HepG2 (cell line): ENCODE measurements around the gene TCF3. TPM values are rescaled to one million over a fixed set of nuclear protein-coding genes. Genes with fewer than 3 reads are reported as not detected.

ENCODE experiments used
- ATAC-seq: fragments of 200-7000 bp; cut with Tn5 transposase; 3 replicates; pipeline ENCODE4 v1.9.1; 2020; ENCODE audit warnings: mild to moderate bottlenecking, moderate library complexity
- BruUV-seq: library from RNA; stranded (reverse); fragments of 400-500 nt; replicated peaks from 2 replicates; lab custom pipeline; 2021; lab: Mats Ljungman, UMichigan
- CTCF ChIA-PET: fragments of 300-600 bp; formaldehyde crosslinking; extraction: SDS; loops from one replicate; lab custom pipeline; 2021; ENCODE audit warnings: low total read pairs, inconsistent platforms, low intra/inter-chr PET ratio; lab: Yijun Ruan, JAX
- POLR2A ChIA-PET: fragments of 350-600 bp; sonication (Branson Sonifier 250); formaldehyde crosslinking; loops from one replicate; lab custom pipeline; 2020; ENCODE audit warnings: antibody characterized with exemption, inconsistent platforms; lab: Yijun Ruan, JAX
- DNase-seq: peaks from one replicate; pipeline ENCODE4 v3.0.0-alpha.2; 2015; ENCODE audit warnings: low spot score
- FAIRE-seq: peaks from 3 replicates; lab custom pipeline; 2011; peaks lifted over from hg19 to GRCh38; lab: Jason Lieb, UNC
- H2AFZ ChIP-seq: one replicate; pipeline ENCODE4 v1.6.1; 2011; ENCODE audit warnings: low read length, inconsistent platforms
- H3K27ac ChIP-seq: fragments of 300-600 bp; 3 replicates; pipeline ENCODE4 v1.8.0; 2011; ENCODE audit warnings: mixed run types, mild to moderate bottlenecking, mixed read lengths, low read length, inconsistent platforms; ENCODE audit not compliant: insufficient read depth; ENCODE audit errors: extremely low read length
- H3K27me3 ChIP-seq, 2 experiments: fragments of 200-600 bp in 1 of 2; 2 replicates in 1 of 2; 3 replicates in 1 of 2; pipeline versions ENCODE4 v1.6.0 to v1.8.0; 2011; ENCODE audit warnings: low read length in 2 of 2, mild to moderate bottlenecking in 2 of 2, moderate library complexity in 2 of 2, inconsistent platforms in 1 of 2; ENCODE audit not compliant: insufficient read depth in 2 of 2, control insufficient read depth in 1 of 2
- H3K36me3 ChIP-seq, 2 experiments: fragments of 200-600 bp in 1 of 2; replicated peaks in 1 of 2; 2 replicates in 1 of 2; 3 replicates in 1 of 2; pipeline versions ENCODE4 v1.5.1 to v1.8.0; 2011; ENCODE audit warnings: low read length in 2 of 2, inconsistent platforms in 1 of 2; ENCODE audit not compliant: insufficient read depth in 2 of 2, control insufficient read depth in 1 of 2
- H3K4me1 ChIP-seq: 2 replicates; pipeline ENCODE4 v1.5.1; 2012; ENCODE audit warnings: low read length, inconsistent platforms; ENCODE audit not compliant: insufficient read depth
- H3K4me2 ChIP-seq: 2 replicates; pipeline ENCODE4 v1.6.0; 2011; ENCODE audit warnings: low read depth, low read length, inconsistent platforms
- H3K4me3 ChIP-seq, 3 experiments: fragments of 200-600 bp in 1 of 3; sonication (generic), shearing (Covaris generic) in 1 of 3; replicated peaks in 1 of 3; 2 replicates each; pipeline ENCODE4 v1.5.1; 2011 to 2016; ENCODE audit warnings: low read length in 3 of 3, inconsistent platforms in 2 of 3, low read depth in 2 of 3, mild to moderate bottlenecking in 2 of 3, control low read depth in 1 of 3, mixed read lengths in 1 of 3; ENCODE audit not compliant: insufficient read depth in 1 of 3
- H3K79me2 ChIP-seq: one replicate; pipeline ENCODE4 v1.6.1; 2011; ENCODE audit warnings: low read length, inconsistent platforms; ENCODE audit not compliant: insufficient read depth
- H3K9ac ChIP-seq: 2 replicates; pipeline ENCODE4 v1.6.0; 2011; ENCODE audit warnings: mild to moderate bottlenecking, low read depth, low read length, inconsistent platforms; ENCODE audit not compliant: insufficient read depth
- H3K9me3 ChIP-seq: 2 replicates; pipeline ENCODE4 v1.5.1; 2012; ENCODE audit warnings: mild to moderate bottlenecking, low read length
- H4K20me1 ChIP-seq: 2 replicates; pipeline ENCODE4 v1.6.0; 2011; ENCODE audit warnings: inconsistent platforms, mild to moderate bottlenecking, low read length, moderate library complexity; ENCODE audit not compliant: insufficient read depth
- AGO2 ChIP-seq: fragments of 200-400 bp; formaldehyde crosslinking; optimal IDR thresholded peaks from 2 replicates; pipeline ENCODE3; 2017; ENCODE audit warnings: mild to moderate bottlenecking, low read depth, low read length, moderate library complexity
- PCBP2 ChIP-seq: fragments of 200-400 bp; formaldehyde crosslinking; optimal IDR thresholded peaks from 2 replicates; pipeline ENCODE3; 2018; ENCODE audit warnings: low read length, low read depth; ENCODE audit not compliant: poor library complexity, severe bottlenecking
- RBFOX2 ChIP-seq: fragments of 200-400 bp; formaldehyde crosslinking; IDR thresholded peaks from 2 replicates; pipeline ENCODE4 v1.6.1; 2017; ENCODE audit warnings: low read depth, mild to moderate bottlenecking, low read length
- ZNF329 ChIP-seq: sonication (generic); formaldehyde crosslinking; IDR thresholded peaks from 2 replicates; pipeline ENCODE4 v1.9.0; 2021; ENCODE audit warnings: low read depth, mild to moderate bottlenecking, missing genetic modification reagents
- WGBS: methylation state at CpG from one replicate; pipeline ENCODE4 v1.1.6; 2017; ENCODE audit warnings: low lambda C conversion rate; 5-methylcytosine and 5-hydroxymethylcytosine counted together
- in situ Hi-C: cut with HindIII; loops from 2 replicates; pipeline ENCODE4 v1.10.0; 2017; ENCODE audit warnings: low pct_unique_long_range_greater_than_20kb; ENCODE audit not compliant: extremely low pct_ligation_motif_present
- intact Hi-C: fragments of 100-400 bp; cut with micrococcal nuclease; formaldehyde crosslinking; loops from one replicate; pipeline ENCODE4 v1.10.0; 2022; ENCODE audit not compliant: unreplicated experiment
- polyA plus RNA-seq, 8 experiments: library from polyadenylated mRNA; depleted of rRNA in 3 of 8; stranded (reverse) in 7 of 8; unstranded in 1 of 8; fragments of >200 nt; fragmentation: Illumina TruSeq in 4 of 8; extraction: Trizol in 4 of 8; gene quantifications; 2 replicates each; pipeline versions ENCODE4 v1.2.1 to v1.2.3, GENCODE V29; 2011 to 2016; ENCODE audit warnings: low read depth in 4 of 8, missing spikeins in 1 of 8, mixed read lengths in 1 of 8; ENCODE audit not compliant: insufficient read depth in 1 of 8
- total RNA-seq, 5 experiments: library from RNA; depleted of rRNA; stranded (reverse); fragments of >200 nt; fragmentation: Illumina TruSeq; extraction: Trizol; gene quantifications; 2 replicates each; pipeline ENCODE4 v1.2.3, GENCODE V29; 2016; ENCODE audit warnings: low read depth in 1 of 5
- TF ChIP-seq, protein P1 (sequence below): sonication (generic); formaldehyde crosslinking; IDR thresholded peaks from 2 replicates; pipeline ENCODE4 v1.4.0; 2020; ENCODE audit warnings: missing genetic modification reagents
- TF ChIP-seq, protein P2 (sequence below): IDR thresholded peaks from 2 replicates; pipeline ENCODE4 v1.6.1; 2016; ENCODE audit warnings: control low read depth

Gene TCF3
- total and polyA plus RNA-seq, 2 of the 13 experiments (the other 11 are each of a cell fraction or from before 2014, with no cell fraction given) = 51.4 to 53.2 TPM

DNA sequence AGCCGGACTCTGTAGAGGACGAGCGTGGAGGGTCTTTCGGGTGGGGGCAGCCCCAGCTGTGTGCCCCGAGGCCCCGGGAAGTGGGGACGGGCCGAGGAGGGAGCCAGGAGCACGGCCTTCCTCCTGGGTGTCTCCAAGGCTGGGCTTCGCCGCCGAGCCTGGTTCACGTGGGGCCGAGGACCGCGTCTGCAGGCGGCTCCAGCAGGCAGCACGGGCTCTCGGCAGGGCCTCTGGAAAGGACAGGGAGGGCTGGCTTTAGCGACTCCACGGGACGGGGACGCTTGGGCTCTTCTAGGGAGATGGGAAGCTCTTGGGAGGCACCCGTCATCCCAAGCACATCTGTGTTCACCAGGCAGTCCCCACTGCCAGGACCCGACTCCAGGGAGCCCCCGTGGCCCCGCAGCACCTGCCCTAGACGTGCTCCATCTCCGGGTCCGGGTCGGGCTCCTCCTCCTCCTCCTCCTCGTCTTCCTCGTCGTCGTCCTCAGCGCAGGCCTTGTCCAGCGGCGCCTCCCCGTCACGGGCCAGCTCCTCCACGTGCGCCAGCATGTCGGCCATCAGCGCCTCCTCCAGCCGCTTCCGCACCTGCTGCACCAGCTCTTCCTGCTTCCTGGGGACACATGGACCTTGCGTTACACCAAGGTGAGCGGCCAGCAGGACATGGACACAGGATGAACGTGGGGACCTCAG lies 74.3 kb downstream of the TCF3 start:
- WGBS = 96% methylated on average over 33 of the region's 49 CpGs

DNA sequence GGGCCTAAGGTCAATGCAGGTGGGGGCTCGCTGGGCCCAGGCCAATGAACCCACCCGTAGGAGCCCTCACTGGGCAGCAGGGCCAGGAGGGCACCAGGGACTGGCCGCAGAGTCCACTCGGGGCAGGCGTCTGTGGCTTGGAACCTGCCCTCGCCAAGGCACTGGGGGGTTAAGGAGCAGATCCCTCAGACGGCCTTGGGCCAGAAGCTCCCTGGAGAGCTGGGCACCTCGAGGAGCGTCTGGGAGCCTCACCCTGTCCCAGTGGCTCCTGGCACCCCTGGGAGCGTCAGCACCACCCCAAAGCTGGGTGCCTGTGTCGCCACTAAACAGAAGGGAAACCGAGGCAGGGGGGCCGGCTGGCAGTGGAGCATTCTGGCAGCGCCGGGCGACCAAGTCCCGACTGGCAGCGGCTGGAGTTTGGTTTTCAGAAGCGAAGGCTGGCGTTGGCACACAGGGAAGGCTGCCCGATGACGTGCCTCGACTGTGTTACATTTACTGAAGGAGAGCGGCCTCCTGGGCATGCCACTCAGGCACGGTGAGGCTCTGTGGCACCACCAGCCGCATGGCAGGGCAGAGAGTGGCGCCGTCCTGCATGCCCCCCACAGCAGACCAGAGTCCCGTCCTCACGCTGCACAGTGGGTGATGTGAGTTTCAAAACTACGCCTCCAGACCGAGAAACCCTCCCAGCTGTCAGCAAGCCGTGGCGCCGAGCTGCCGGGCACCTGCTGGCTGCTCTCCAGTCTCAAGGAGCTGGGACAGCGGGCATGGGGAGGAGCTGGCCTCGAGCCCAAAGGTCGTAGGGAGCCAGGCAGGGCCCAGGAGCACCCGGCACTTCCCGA lies 75.1 kb downstream of the TCF3 start:
- WGBS = 98% methylated on average over 19 of the region's 41 CpGs
- no peak for ATAC-seq
- ChIA-PET CTCF (no interaction called here), POLR2A (interaction anchor here (1.0 kb wide), 1 partner anchor 14 kb away, joined by 3 read pairs; no protein-coding TSS in a partner anchor)
- DNase-seq = no peak
- no peak overlapping the region for H2AFZ ChIP-seq
- H3K79me2 ChIP-seq = no peaks in the 10 kb centered on the region
- FAIRE-seq = no peak
- no peak overlapping the region for H3K27ac ChIP-seq
- no peaks in the 10 kb centered on the region for H3K9me3 ChIP-seq
- H3K4me3 ChIP-seq = no peak overlapping the region
- peaks cover 9 to 35% of the 10 kb centered on the region in 2 experiments; a peak in 4 of 5 replicates for H3K36me3 ChIP-seq
- H3K4me1 ChIP-seq = peaks cover 17% of the 10 kb centered on the region
- no peaks in the 10 kb centered on the region for H3K27me3 ChIP-seq
- 0 out of 2 replicates have a peak, but pooled peaks cover 2% of the 10 kb centered on the region for H4K20me1 ChIP-seq
- in situ Hi-C loops (no loop called here), intact Hi-C loops (no loop called here)
- no peak overlapping the region for H3K4me2 ChIP-seq
- no TSS peak for BruUV-seq
- H3K9ac ChIP-seq = no peak overlapping the region
- TF ChIP-seq PCBP2 (no peak), AGO2 (peak; percentile 3), ZNF329 (CRISPR knock-in tag) (no peak)
- TF ChIP-seq, protein P1, sequence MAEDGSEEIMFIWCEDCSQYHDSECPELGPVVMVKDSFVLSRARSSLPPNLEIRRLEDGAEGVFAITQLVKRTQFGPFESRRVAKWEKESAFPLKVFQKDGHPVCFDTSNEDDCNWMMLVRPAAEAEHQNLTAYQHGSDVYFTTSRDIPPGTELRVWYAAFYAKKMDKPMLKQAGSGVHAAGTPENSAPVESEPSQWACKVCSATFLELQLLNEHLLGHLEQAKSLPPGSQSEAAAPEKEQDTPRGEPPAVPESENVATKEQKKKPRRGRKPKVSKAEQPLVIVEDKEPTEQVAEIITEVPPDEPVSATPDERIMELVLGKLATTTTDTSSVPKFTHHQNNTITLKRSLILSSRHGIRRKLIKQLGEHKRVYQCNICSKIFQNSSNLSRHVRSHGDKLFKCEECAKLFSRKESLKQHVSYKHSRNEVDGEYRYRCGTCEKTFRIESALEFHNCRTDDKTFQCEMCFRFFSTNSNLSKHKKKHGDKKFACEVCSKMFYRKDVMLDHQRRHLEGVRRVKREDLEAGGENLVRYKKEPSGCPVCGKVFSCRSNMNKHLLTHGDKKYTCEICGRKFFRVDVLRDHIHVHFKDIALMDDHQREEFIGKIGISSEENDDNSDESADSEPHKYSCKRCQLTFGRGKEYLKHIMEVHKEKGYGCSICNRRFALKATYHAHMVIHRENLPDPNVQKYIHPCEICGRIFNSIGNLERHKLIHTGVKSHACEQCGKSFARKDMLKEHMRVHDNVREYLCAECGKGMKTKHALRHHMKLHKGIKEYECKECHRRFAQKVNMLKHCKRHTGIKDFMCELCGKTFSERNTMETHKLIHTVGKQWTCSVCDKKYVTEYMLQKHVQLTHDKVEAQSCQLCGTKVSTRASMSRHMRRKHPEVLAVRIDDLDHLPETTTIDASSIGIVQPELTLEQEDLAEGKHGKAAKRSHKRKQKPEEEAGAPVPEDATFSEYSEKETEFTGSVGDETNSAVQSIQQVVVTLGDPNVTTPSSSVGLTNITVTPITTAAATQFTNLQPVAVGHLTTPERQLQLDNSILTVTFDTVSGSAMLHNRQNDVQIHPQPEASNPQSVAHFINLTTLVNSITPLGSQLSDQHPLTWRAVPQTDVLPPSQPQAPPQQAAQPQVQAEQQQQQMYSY = no peak

More for the DNA sequence above, 74.3 kb downstream of the TCF3 start:
- H3K4me3 ChIP-seq = no peak overlapping the region
- no peaks in the 10 kb centered on the region for H3K9me3 ChIP-seq
- 0 out of 2 replicates have a peak, but pooled peaks cover 2% of the 10 kb centered on the region for H4K20me1 ChIP-seq
- FAIRE-seq (no peak), ATAC-seq (no peak)
- TSS peak; percentile 41 for BruUV-seq
- in situ Hi-C loops (no loop called here), intact Hi-C loops (no loop called here)
- no peaks in the 10 kb centered on the region for H3K27me3 ChIP-seq
- CTCF ChIA-PET = no interaction called here
- no peak overlapping the region for H2AFZ ChIP-seq
- no peak overlapping the region for H3K27ac ChIP-seq
- peaks cover 12% of the 10 kb centered on the region for H3K4me1 ChIP-seq
- peak; percentile 3 for TF ChIP-seq AGO2
- peak; percentile 59 for TF ChIP-seq RBFOX2
- TF ChIP-seq, protein P2, sequence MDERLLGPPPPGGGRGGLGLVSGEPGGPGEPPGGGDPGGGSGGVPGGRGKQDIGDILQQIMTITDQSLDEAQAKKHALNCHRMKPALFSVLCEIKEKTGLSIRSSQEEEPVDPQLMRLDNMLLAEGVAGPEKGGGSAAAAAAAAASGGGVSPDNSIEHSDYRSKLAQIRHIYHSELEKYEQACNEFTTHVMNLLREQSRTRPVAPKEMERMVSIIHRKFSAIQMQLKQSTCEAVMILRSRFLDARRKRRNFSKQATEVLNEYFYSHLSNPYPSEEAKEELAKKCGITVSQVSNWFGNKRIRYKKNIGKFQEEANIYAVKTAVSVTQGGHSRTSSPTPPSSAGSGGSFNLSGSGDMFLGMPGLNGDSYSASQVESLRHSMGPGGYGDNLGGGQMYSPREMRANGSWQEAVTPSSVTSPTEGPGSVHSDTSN (CRISPR knock-in tag) = no peak
- TF ChIP-seq, all 625 proteins: peak for 2
- POLR2A ChIA-PET = interaction anchor here (1.1 to 1.6 kb wide), 2 partner anchors 13 to 15 kb away, joined by 3 to 5 read pairs; no protein-coding TSS in a partner anchor
- Histone ChIP-seq H3K36me3 (peaks cover 11 to 40% of the 10 kb centered on the region in 2 experiments; a peak in 4 of 5 replicates), H3K9ac (no peak overlapping the region), H3K79me2 (no peaks in the 10 kb centered on the region), H3K4me2 (no peak overlapping the region)
- DNase-seq = no peak
